HuH-7 (cell line): Measurements from ENCODE around the gene SNRPA.
"Not testable (repeated sequence)": the region's sequence is repeated elsewhere in the genome, so short reads cannot be mapped to it uniquely, and the experiment has no call there.

Source experiments
- DNase-seq: peaks from one replicate; pipeline ENCODE4 v3.0.0; 2011; ENCODE audit warnings: low spot score

The SNRPA gene

DNA sequence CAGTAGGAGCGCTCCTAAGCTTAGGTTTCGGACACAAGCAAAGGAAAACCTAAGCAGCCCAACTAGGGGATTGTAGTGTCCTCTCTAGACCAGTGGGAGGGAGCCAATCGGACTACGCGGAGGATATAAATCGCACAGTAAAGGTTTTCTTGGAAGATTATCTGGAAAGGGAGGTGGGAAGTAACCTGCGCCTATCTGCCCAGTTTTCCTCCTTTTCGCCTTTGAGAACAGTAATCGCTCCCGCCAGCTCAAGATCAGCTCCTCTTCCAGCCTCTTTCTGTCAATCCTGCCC lies 26.6 kb downstream of the SNRPA start:
- DNase-seq, result no peak

DNA sequence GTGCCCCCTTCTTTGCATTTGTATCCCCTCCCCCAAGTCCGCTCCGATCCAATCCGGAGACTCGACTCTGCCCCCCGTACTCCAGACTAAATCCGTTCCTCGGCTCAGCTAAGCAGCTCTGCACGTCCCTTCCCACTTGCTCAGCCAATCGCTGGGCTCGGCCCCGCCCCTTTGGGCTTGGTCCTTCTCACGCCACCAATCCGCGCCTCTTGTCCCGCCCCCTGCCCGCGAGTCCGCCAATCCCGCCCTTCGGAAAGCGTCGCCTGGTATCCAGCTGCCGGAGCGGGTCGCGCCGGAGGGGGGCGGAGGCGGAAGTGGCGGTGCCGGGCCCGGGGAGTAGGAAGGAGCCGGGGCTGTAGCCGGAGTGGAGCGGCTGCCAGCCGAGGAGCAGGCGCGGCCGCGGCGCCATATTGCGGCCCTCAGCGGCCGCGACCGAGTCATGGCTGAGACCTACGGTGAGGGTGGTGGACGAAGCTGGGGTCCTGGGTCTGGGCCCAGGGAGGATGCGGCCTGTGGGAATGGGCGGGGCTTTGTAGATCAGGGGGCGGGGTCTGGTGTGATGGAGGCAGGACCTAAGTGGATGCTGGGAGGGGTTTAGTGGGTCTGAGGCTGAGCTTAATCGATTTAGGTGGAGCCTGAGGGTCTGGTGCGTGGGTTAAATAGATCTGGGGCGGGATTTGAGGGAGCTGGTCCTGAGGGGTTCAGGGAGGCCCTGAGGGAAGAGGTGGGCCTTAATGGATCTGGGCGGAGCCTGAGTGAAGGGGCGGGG lies 27.1 kb downstream of the SNRPA start, which contains the start of gene RAB4B:
RAB4B (plus strand) TSS at position 311 of the 769 bp plus-strand sequence; CDS start at position 440, 129 bp downstream.
- DNase-seq, result peak; percentile 97

- no peak for DNase-seq
Observed at GRCh38 chr19:40778706-40779284, 27.8 kb downstream of the SNRPA start.

GRCh38 chr19:40780582-40780981 lies 29.6 kb downstream of the SNRPA start:
- no peak for DNase-seq

DNA sequence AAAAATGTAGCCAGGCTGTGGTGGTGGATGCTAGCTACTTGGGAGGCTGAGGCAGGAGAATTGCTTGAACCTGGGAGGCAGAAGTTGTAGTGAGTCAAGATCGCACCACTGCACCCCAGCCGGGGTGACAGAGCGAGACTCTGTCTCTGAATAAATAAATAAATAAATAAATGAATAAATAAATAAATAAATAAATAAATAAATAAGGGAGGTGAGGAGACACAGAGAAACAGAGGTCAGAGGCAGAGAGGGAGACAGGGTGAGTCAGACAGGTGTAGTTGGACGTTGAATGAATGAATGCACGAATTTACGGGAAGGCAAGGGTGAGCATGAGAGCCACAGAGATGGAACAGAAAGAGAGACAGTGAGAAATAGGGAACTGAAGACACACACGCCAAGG lies 30.1 kb downstream of the SNRPA start:
- no peak for DNase-seq

- no peak for DNase-seq
Observed at GRCh38 chr19:40783711-40784110, 32.7 kb downstream of the SNRPA start.

- not testable (repeated sequence) for DNase-seq
Observed at GRCh38 chr19:40784146-40784545, 33.1 kb downstream of the SNRPA start.

DNA sequence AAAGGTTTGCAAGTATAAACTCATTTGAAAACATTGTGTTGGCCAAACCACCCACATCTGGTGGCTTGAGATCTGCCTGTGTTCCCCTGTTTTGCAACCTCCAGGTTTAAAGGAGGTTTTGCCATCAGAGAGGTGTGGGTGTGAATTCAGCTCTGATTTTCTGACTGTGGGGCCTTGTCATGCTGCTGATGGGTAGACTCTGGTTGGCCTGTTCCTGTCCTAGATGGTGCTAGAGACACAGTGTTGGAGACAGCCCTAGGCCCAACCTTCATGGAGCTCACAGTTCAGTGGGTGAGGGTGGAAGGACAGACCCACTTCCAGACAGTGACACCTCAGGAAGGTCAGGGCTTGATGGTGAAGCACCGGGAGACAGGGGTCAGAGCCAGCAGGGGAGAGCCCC lies 34.5 kb downstream of the SNRPA start:
- no peak for DNase-seq

- no peak for DNase-seq
Observed at GRCh38 chr19:40786060-40787037, 35.3 kb downstream of the SNRPA start.

DNA sequence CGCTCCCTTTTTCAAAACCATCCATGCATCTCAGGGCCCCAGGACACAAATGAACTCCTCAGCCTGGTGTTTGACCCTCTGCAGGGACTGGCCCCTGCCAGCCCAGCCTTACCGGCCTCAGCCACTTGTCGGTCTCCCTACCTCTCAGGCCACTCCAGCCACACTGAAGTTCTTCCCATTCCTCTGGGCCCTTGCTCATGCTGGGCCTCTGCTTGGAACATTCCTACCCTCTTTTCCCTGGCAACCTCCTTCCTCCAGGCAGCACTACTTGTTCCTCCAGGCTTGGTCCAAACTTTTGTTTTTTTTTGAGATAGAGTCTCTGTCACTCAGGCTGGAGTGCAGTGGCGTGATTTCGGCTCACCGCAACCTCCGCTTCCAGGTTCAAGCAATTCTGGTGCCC lies 40.3 kb downstream of the SNRPA start:
- no peak for DNase-seq

- no peak for DNase-seq
Observed at GRCh38 chr19:40791996-40792395, 41.0 kb downstream of the SNRPA start.

GRCh38 chr19:40797166-40797962 lies 46.4 kb downstream of the SNRPA start:
- no peak for DNase-seq

- peak; percentile 97 for DNase-seq
Observed at GRCh38 chr19:40797963-40798682, 47.1 kb downstream of the SNRPA start.

GRCh38 chr19:40798683-40799557 lies 47.9 kb downstream of the SNRPA start, which contains the start of gene EGLN2:
EGLN2 (plus strand) TSS chr19:40799191; CDS start chr19:40800573, 1,382 bp downstream.
- peak; percentile 97 for DNase-seq

DNA sequence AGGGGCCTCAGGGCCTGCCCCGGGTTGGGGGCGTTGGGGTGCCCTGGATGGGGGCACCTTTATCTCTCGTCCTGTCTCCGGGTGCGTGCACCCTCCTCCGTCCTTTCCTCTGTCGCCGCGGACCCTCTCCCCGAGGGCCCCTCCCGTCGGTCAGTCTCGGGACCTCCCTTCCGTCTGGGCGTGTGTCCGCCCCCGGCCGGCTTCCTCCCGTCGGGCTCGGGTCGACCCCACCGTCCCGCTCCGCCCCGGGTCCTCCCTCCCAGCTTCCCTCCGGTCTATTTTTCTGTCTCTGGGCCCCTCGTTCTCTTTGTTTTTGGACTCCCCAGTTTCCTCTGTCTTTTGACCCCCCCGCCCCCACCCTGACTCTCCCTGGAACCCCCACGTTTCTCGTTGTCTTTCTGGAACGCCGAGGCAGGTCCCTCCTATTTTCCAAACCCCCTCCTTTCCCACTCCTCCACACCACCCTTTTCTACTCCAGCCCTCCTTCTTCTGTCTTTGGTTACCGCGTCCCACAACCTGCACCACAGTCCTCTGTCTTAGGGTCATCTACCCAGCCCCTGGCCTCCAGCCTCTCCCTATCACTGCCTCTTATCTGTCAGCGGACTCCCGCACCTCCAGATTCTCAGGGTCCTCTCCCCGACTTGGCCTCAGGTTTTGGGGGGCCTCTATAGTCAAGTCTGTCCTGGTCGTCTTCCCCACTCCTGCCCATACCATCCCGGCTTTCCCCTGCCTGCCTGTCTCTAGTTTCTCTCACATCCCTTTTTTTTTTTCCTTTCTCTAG lies 48.7 kb downstream of the SNRPA start:
- DNase-seq, result peak; percentile 50

DNA sequence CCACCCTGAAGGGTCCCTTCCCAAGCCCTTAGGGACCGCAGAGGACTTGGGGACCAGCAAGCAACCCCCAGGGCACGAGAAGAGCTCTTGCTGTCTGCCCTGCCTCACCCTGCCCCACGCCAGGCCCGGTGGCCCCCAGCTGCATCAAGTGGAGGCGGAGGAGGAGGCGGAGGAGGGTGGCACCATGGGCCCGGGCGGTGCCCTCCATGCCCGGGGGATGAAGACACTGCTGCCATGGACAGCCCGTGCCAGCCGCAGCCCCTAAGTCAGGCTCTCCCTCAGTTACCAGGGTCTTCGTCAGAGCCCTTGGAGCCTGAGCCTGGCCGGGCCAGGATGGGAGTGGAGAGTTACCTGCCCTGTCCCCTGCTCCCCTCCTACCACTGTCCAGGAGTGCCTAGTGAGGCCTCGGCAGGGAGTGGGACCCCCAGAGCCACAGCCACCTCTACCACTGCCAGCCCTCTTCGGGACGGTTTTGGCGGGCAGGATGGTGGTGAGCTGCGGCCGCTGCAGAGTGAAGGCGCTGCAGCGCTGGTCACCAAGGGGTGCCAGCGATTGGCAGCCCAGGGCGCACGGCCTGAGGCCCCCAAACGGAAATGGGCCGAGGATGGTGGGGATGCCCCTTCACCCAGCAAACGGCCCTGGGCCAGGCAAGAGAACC lies 49.5 kb downstream of the SNRPA start:
- DNase-seq, result no peak

- no peak for DNase-seq
Observed at GRCh38 chr19:40800997-40801377, 50.0 kb downstream of the SNRPA start.

DNA sequence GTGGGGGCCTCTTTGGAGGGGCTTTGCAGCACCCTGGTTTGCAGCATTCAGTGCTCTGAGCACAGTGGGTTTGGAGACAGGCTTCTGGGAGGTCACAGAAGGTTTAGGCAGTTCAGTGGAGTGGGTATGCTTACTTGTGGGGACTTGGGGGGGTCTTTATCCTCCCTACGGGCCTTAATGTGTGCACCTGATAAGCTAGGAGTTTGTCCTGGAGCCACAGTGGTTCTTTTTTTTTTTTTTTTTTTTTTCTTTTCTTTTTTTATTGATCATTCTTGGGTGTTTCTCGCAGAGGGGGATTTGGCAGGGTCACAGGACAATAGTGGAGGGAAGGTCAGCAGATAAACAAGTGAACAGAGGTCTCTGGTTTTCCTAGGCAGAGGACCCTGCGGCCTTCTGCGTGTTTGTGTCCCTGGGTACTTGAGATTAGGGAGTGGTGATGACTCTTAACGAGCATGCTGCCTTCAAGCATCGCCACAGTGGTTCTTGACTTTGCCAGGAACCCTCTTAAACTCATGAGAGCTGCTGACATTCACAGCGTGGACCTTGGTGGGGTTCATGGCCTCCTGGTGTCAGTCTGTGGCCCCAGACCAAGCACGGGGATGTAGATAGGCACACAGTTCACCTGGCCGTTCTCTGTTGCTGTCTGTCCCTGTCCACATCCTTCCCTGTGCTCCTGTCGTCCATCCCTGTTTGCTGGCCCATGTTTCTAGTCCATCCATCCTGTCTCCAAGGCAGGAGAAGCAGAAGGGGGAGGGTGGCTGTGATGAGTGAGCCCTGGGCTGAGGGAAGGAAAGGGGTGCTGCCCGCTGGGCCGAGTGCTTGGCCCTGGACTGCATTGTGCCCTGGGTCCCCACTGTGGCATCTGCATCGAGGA lies 50.7 kb downstream of the SNRPA start:
- no peak for DNase-seq
